HEK293 (cell line): ENCODE results near the gene IGF1R.

ENCODE experiments used
- CTCF ChIA-PET: fragments of 350-600 bp; formaldehyde crosslinking; extraction: SDS; loops from one replicate; lab custom pipeline; 2021; ENCODE audit warnings: antibody characterized with exemption; lab: Yijun Ruan, JAX
- POLR2A ChIA-PET: fragments of 300-600 bp; formaldehyde crosslinking; extraction: SDS; loops from one replicate; lab custom pipeline; 2020; ENCODE audit warnings: antibody characterized with exemption, inconsistent platforms; lab: Yijun Ruan, JAX
- H3K27ac ChIP-seq: fragments of 200-500 bp; sonication (Bioruptor generic); 2 replicates; pipeline ENCODE4 v1.5.1; 2014; ENCODE audit warnings: low read depth, low read length, control low read depth, inconsistent platforms; ENCODE audit errors: extremely low read depth
- H3K36me3 ChIP-seq, 2 experiments: fragments of 200-500 bp in 1 of 2; sonication (Bioruptor generic) in 1 of 2; 1 replicate in 1 of 2; 2 replicates in 1 of 2; pipeline ENCODE4 v1.5.1; 2014 to 2017; ENCODE audit warnings: inconsistent platforms in 2 of 2, low read length in 2 of 2; ENCODE audit not compliant: control insufficient read depth in 2 of 2, insufficient read depth in 1 of 2
- H3K4me1 ChIP-seq: fragments of 200-500 bp; sonication (Bioruptor generic); 2 replicates; pipeline ENCODE4 v1.5.1; 2014; ENCODE audit warnings: mild to moderate bottlenecking, low read length, inconsistent platforms; ENCODE audit not compliant: control insufficient read depth, insufficient read depth
- H3K4me3 ChIP-seq: 2 replicates; pipeline ENCODE4 v1.5.1; 2011; ENCODE audit warnings: low read depth, mild to moderate bottlenecking, control low read depth, low read length, moderate library complexity
- H3K9me3 ChIP-seq: fragments of 200-500 bp; sonication (Bioruptor generic); 2 replicates; pipeline ENCODE4 v1.5.1; 2014; ENCODE audit warnings: low read depth, low read length, inconsistent platforms; ENCODE audit not compliant: control insufficient read depth, insufficient read depth
- ATF2 ChIP-seq: fragments of 450-650 bp; formaldehyde crosslinking; IDR thresholded peaks from 2 replicates; pipeline ENCODE4 v1.5.1; 2016; ENCODE audit warnings: missing biosample characterization, missing genetic modification characterization, low read depth
- TCF7L2 ChIP-seq: IDR thresholded peaks from 2 replicates; pipeline ENCODE4 v1.6.1; 2011; ENCODE audit warnings: low read depth, mild to moderate bottlenecking, inconsistent platforms, low read length, moderate library complexity, borderline replicate concordance
- TSHZ1 ChIP-seq: fragments of 450-650 bp; formaldehyde crosslinking; IDR thresholded peaks from 2 replicates; pipeline ENCODE4 v1.5.1; 2016; ENCODE audit warnings: missing biosample characterization, missing genetic modification characterization, borderline replicate concordance
- ZNF2 ChIP-seq: fragments of 450-650 bp; formaldehyde crosslinking; IDR thresholded peaks from 2 replicates; pipeline ENCODE4 v1.5.1; 2016; ENCODE audit warnings: missing biosample characterization, missing genetic modification characterization
- ZNF214 ChIP-seq: fragments of 450-650 bp; formaldehyde crosslinking; IDR thresholded peaks from 2 replicates; pipeline ENCODE4 v1.5.1; 2017; ENCODE audit warnings: missing biosample characterization, mild to moderate bottlenecking, missing genetic modification characterization, borderline replicate concordance
- ZNF221 ChIP-seq: fragments of 450-650 bp; formaldehyde crosslinking; IDR thresholded peaks from 2 replicates; pipeline ENCODE4 v1.5.1; 2017; ENCODE audit warnings: missing biosample characterization, missing genetic modification characterization, borderline replicate concordance
- ZNF23 ChIP-seq: fragments of 450-650 bp; formaldehyde crosslinking; IDR thresholded peaks from 2 replicates; pipeline ENCODE4 v1.5.1; 2016; ENCODE audit warnings: missing biosample characterization, missing genetic modification characterization, borderline replicate concordance
- ZNF266 ChIP-seq: fragments of 450-650 bp; formaldehyde crosslinking; IDR thresholded peaks from 2 replicates; pipeline ENCODE4 v1.5.1; 2016; ENCODE audit warnings: missing biosample characterization, missing genetic modification characterization, low read depth
- ZNF362 ChIP-seq: fragments of 450-650 bp; formaldehyde crosslinking; IDR thresholded peaks from 2 replicates; pipeline ENCODE4 v1.5.1; 2016; ENCODE audit warnings: missing biosample characterization, missing genetic modification characterization
- ZNF501 ChIP-seq: fragments of 450-650 bp; formaldehyde crosslinking; IDR thresholded peaks from 2 replicates; pipeline ENCODE4 v1.5.1; 2016; ENCODE audit warnings: missing biosample characterization, missing genetic modification characterization
- ZNF529 ChIP-seq: fragments of 450-650 bp; formaldehyde crosslinking; IDR thresholded peaks from 2 replicates; pipeline ENCODE4 v1.5.1; 2017; ENCODE audit warnings: missing genetic modification characterization, missing biosample characterization; ENCODE audit not compliant: insufficient replicate concordance
- ZNF560 ChIP-seq: fragments of 450-650 bp; formaldehyde crosslinking; IDR thresholded peaks from 2 replicates; pipeline ENCODE4 v1.5.1; 2017; ENCODE audit warnings: missing biosample characterization, missing genetic modification characterization, borderline replicate concordance
- ZNF571 ChIP-seq: fragments of 450-650 bp; formaldehyde crosslinking; IDR thresholded peaks from 2 replicates; pipeline ENCODE4 v1.5.0; 2017; ENCODE audit warnings: missing biosample characterization, missing genetic modification characterization
- ZNF704 ChIP-seq: fragments of 450-650 bp; formaldehyde crosslinking; IDR thresholded peaks from 2 replicates; pipeline ENCODE4 v1.5.1; 2016; ENCODE audit warnings: missing biosample characterization, missing genetic modification characterization
- TF ChIP-seq, protein P1 (sequence below): fragments of 450-650 bp; formaldehyde crosslinking; IDR thresholded peaks from 2 replicates; pipeline ENCODE4 v1.5.1; 2017; ENCODE audit warnings: missing biosample characterization, missing genetic modification characterization
- TF ChIP-seq, protein P2 (sequence below): fragments of 450-650 bp; formaldehyde crosslinking; IDR thresholded peaks from 2 replicates; pipeline ENCODE4 v1.5.1; 2016; ENCODE audit warnings: missing biosample characterization, missing genetic modification characterization

IGF1R gene

GRCh38 chr15:98719137-98719740, 70.9 kb downstream of the IGF1R start:
- H3K4me1 ChIP-seq = peaks cover 13% of the 10 kb centered on the region
- no peak overlapping the region for H3K27ac ChIP-seq
- H3K4me3 ChIP-seq = no peak overlapping the region
- CTCF ChIA-PET = interaction anchor here (0.7 to 1.6 kb wide), 5 partner anchors 9 to 60 kb away, joined by 3 to 7 read pairs (median 4); no protein-coding TSS in a partner anchor
- POLR2A ChIA-PET = interaction anchor here (0.7 kb wide), 1 partner anchor 405 kb away, joined by 3 read pairs; no protein-coding TSS in a partner anchor
- H3K36me3 ChIP-seq = no peaks in the 10 kb centered on the region
- H3K9me3 ChIP-seq = no peaks in the 10 kb centered on the region
- TF ChIP-seq TSHZ1 (no peak), ZNF2 (tag by site-specific recombination) (no peak), ZNF529 (tag by site-specific recombination) (no peak), ZNF571 (tag by site-specific recombination) (no peak), ZNF23 (tag by site-specific recombination) (no peak)
- TF ChIP-seq, protein P1, sequence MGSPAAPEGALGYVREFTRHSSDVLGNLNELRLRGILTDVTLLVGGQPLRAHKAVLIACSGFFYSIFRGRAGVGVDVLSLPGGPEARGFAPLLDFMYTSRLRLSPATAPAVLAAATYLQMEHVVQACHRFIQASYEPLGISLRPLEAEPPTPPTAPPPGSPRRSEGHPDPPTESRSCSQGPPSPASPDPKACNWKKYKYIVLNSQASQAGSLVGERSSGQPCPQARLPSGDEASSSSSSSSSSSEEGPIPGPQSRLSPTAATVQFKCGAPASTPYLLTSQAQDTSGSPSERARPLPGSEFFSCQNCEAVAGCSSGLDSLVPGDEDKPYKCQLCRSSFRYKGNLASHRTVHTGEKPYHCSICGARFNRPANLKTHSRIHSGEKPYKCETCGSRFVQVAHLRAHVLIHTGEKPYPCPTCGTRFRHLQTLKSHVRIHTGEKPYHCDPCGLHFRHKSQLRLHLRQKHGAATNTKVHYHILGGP (tag by site-specific recombination) = no peak

DNA sequence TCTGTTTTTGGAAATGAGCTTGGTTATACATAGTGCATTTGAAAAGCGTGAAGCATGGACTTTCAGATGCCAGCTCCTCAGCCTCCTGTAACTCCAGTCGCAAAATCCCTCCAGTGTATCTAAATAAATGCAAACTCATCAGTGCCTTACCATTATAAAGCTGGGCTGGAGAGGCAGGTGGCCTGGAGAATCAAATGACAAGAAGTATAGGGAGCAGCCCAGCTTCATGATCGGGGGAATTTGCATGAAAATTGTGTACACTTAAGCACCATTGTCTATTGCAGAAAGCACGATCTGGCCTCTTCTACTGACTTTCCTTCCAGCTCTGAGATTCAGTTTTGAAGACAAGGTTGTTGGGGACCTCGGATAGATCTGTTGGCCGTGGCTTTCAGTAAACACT, 71.7 kb downstream of the IGF1R start:
- ChIA-PET CTCF (interaction anchor here (0.7 to 1.6 kb wide), 7 partner anchors 8 to 356 kb away, joined by 3 to 7 read pairs (median 4); no protein-coding TSS in a partner anchor), POLR2A (no interaction called here)
- H3K4me1 ChIP-seq = peaks cover 13% of the 10 kb centered on the region
- H3K36me3 ChIP-seq = no peaks in the 10 kb centered on the region
- H3K27ac ChIP-seq = no peak overlapping the region
- H3K4me3 ChIP-seq = no peak overlapping the region
- no peaks in the 10 kb centered on the region for H3K9me3 ChIP-seq
- TF ChIP-seq ZNF501 (tag by site-specific recombination) (no peak), TCF7L2 (no peak), ZNF362 (tag by site-specific recombination) (no peak), ZNF560 (no peak), ZNF221 (no peak), ZNF266 (no peak), ZNF214 (tag by site-specific recombination) (no peak), ZNF704 (tag by site-specific recombination) (no peak), ATF2 (tag by site-specific recombination) (no peak)
- TF ChIP-seq, protein P2, sequence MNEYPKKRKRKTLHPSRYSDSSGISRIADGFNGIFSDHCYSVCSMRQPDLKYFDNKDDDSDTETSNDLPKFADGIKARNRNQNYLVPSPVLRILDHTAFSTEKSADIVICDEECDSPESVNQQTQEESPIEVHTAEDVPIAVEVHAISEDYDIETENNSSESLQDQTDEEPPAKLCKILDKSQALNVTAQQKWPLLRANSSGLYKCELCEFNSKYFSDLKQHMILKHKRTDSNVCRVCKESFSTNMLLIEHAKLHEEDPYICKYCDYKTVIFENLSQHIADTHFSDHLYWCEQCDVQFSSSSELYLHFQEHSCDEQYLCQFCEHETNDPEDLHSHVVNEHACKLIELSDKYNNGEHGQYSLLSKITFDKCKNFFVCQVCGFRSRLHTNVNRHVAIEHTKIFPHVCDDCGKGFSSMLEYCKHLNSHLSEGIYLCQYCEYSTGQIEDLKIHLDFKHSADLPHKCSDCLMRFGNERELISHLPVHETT (tag by site-specific recombination) = no peak
